ENCODE results near the gene CERS1.
A peak's percentile ranks its signal among the peaks of the same experiment; 100 is the strongest.

Gene CERS1

DNA sequence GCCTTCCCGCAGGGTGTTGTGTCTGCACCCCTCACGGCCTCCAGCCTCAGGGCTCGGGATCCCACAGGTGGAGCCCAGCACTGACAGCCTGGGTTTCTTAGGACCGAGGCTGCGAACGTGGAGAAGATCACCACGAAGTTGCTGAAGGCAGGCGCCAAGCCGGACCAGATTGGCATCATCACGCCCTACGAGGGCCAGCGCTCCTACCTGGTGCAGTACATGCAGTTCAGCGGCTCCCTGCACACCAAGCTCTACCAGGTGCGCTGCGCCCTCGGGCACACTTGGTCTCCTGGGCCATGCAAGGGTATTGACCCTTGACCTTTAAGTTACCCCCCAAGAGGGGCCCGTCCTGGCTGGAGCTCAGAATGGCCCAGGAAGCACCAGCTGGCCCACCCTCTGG, 35.2 kb downstream of the CERS1 start:
- TF ChIP-seq TAF1 (IDR thresholded peaks at IDR 0.05; ENCODE audit: borderline replicate concordance, insufficient read depth, low read length) (no peak), POLR2AphosphoS5 (IDR thresholded peaks at IDR 0.05; ENCODE audit: low read depth, low read length) (no peak), FOXP2 (optimal IDR thresholded peaks at IDR 0.05; ENCODE audit: borderline replicate concordance, extremely low read depth, extremely low read length, insufficient read depth) (no peak), SIN3A (IDR thresholded peaks at IDR 0.05; ENCODE audit: borderline replicate concordance, insufficient read depth, low read length) (no peak)
- TF ChIP-seq, protein P1, sequence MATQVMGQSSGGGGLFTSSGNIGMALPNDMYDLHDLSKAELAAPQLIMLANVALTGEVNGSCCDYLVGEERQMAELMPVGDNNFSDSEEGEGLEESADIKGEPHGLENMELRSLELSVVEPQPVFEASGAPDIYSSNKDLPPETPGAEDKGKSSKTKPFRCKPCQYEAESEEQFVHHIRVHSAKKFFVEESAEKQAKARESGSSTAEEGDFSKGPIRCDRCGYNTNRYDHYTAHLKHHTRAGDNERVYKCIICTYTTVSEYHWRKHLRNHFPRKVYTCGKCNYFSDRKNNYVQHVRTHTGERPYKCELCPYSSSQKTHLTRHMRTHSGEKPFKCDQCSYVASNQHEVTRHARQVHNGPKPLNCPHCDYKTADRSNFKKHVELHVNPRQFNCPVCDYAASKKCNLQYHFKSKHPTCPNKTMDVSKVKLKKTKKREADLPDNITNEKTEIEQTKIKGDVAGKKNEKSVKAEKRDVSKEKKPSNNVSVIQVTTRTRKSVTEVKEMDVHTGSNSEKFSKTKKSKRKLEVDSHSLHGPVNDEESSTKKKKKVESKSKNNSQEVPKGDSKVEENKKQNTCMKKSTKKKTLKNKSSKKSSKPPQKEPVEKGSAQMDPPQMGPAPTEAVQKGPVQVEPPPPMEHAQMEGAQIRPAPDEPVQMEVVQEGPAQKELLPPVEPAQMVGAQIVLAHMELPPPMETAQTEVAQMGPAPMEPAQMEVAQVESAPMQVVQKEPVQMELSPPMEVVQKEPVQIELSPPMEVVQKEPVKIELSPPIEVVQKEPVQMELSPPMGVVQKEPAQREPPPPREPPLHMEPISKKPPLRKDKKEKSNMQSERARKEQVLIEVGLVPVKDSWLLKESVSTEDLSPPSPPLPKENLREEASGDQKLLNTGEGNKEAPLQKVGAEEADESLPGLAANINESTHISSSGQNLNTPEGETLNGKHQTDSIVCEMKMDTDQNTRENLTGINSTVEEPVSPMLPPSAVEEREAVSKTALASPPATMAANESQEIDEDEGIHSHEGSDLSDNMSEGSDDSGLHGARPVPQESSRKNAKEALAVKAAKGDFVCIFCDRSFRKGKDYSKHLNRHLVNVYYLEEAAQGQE (IDR thresholded peaks at IDR 0.05; ENCODE audit: insufficient read depth in 1 of 2, low read depth in 2 of 2, low read length in 2 of 2): no peak

DNA sequence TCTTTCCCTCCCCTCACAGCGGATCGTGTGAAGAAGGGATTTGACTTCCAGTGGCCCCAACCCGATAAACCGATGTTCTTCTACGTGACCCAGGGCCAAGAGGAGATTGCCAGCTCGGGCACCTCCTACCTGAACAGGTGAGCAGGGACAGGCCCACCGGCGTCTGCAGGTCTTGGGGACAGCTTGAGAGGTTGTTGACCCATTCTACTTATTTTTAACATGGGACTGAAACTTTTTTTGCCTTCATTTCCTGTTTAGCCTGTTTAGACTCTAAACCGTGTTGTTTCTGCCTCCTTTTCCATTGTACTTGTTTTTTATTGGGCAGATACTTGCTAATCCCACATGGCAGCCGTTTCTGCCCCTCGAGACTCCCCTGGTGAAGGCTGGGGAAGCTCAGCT, 35.7 kb downstream of the CERS1 start:
- TF ChIP-seq TAF1 (IDR thresholded peaks at IDR 0.05; ENCODE audit: borderline replicate concordance, insufficient read depth, low read length): no peak
- no peak for TF ChIP-seq SIN3A (IDR thresholded peaks at IDR 0.05; ENCODE audit: borderline replicate concordance, insufficient read depth, low read length)
- TF ChIP-seq, protein P1 (IDR thresholded peaks at IDR 0.05; ENCODE audit: insufficient read depth in 1 of 2, low read depth in 2 of 2, low read length in 2 of 2): no peak
- no peak for TF ChIP-seq POLR2AphosphoS5 (IDR thresholded peaks at IDR 0.05; ENCODE audit: low read depth, low read length)

DNA sequence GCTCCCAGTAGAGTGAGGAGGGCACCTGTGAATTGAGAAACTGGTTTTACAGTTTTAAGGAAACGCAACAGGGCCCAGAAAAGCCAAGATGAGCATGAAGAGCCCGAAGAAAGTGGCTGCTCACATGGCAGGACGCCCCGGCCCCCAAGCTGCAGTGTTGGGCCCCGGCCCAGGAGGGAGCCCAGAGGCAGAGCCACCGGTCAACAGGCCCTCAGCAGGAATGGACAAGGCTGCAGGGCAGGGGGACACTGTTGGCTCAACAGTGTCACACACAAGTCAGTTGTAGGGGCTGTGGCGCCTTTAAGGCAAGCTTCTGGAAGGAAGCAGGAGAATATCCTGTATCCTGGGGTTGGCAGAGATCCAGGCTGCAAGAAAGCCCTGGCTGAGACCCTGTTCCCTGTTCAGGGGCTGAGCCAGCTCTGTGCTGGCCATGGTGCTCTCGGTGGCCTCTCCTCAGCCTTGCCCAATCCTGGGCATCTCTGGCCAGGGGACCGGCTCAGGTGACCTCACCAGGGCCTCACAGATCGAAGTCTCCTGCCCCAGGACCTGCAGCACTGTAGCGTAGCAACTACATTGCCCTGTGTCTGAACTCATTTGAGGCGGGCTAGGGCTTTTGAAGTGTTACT, 36.2 kb downstream of the CERS1 start:
- TF ChIP-seq FOXP2 (optimal IDR thresholded peaks at IDR 0.05; ENCODE audit: borderline replicate concordance, extremely low read depth, extremely low read length, insufficient read depth) (peak; percentile 19), SIN3A (IDR thresholded peaks at IDR 0.05; ENCODE audit: borderline replicate concordance, insufficient read depth, low read length) (no peak)

DNA sequence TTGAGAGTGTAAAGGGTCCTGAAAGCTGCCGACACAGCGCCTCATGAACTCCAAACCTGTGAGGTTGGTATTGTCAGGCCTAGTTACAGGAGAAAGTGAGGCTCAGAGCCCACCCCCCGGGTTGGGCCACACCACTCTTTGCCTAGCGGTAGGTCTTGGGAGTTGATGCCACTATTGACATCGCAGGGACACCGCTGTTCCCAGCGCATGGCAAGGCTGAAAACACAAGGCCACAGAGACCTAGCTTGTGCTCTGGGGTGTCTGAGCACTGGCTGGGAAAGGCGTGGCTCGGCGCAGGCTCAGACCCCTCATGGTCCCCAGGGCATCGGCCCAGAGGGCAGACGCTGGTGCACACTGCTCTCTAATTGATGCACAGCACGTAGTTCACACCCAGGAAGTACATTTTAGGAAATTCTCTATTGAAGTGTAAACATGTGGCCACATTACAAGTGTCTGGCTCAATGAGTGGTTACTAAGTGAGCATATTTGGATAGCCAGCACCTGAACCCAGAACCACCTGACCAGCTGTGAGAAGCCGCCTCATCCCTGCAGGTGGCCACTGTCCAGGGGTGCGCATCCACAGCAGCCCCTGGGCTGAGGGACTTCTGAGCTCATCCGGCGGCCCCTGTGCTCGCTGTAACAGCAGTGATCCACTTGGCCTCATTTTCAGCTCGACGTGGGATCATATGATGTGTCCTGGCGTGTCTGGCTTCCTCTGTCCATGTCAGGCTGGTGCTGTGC, 36.9 kb downstream of the CERS1 start:
- no peak for TF ChIP-seq TAF1 (IDR thresholded peaks at IDR 0.05; ENCODE audit: borderline replicate concordance, insufficient read depth, low read length)
- TF ChIP-seq POLR2AphosphoS5 (IDR thresholded peaks at IDR 0.05; ENCODE audit: low read depth, low read length): no peak
- TF ChIP-seq, protein P1 (IDR thresholded peaks at IDR 0.05; ENCODE audit: insufficient read depth in 1 of 2, low read depth in 2 of 2, low read length in 2 of 2): no peak
- no peak for TF ChIP-seq SIN3A (IDR thresholded peaks at IDR 0.05; ENCODE audit: borderline replicate concordance, insufficient read depth, low read length)
- no peak for TF ChIP-seq FOXP2 (optimal IDR thresholded peaks at IDR 0.05; ENCODE audit: borderline replicate concordance, extremely low read depth, extremely low read length, insufficient read depth)

DNA sequence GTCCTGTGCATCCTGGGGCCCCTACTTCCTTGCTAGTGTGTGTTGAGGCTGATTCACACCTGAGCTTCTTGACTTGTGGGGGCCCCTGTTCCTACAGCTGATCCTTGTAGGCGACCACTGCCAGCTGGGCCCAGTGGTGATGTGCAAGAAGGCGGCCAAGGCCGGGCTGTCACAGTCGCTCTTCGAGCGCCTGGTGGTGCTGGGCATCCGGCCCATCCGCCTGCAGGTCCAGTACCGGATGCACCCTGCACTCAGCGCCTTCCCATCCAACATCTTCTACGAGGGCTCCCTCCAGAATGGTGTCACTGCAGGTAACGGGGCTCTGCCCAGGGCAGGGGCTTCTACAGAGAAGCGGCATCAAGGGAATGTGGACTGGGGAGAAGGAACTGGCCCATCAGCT, 38.7 kb downstream of the CERS1 start:
- TF ChIP-seq TAF1 (IDR thresholded peaks at IDR 0.05; ENCODE audit: borderline replicate concordance, insufficient read depth, low read length) (no peak), FOXP2 (optimal IDR thresholded peaks at IDR 0.05; ENCODE audit: borderline replicate concordance, extremely low read depth, extremely low read length, insufficient read depth) (no peak), POLR2AphosphoS5 (IDR thresholded peaks at IDR 0.05; ENCODE audit: low read depth, low read length) (no peak), SIN3A (IDR thresholded peaks at IDR 0.05; ENCODE audit: borderline replicate concordance, insufficient read depth, low read length) (no peak)
- TF ChIP-seq, protein P1 (IDR thresholded peaks at IDR 0.05; ENCODE audit: insufficient read depth in 1 of 2, low read depth in 2 of 2, low read length in 2 of 2): no peak

All from PFSK-1 (cell line).